Stimulated activated CD4-positive, alpha-beta T cell treated with anti-CD3 and anti-CD28 coated beads, Interleukin-12 subunit alpha, Interleukin-12 subunit beta, amount 100 ng/mL, for 4 hours (primary cell): Measurements from ENCODE around the gene CCDC148.

Experiments
- DNase-seq: peaks from one replicate; pipeline ENCODE4 v3.0.0-alpha.2; 2020

Gene CCDC148

GRCh38 chr2:158143703-158144360 lies 312.7 kb downstream of the CCDC148 start:
- no peak for DNase-seq

- DNase-seq, result no peak
Measured at GRCh38 chr2:158142568-158143332, 313.8 kb downstream of the CCDC148 start.

- no peak for DNase-seq
Measured at GRCh38 chr2:158142165-158142564, 314.4 kb downstream of the CCDC148 start.

DNA sequence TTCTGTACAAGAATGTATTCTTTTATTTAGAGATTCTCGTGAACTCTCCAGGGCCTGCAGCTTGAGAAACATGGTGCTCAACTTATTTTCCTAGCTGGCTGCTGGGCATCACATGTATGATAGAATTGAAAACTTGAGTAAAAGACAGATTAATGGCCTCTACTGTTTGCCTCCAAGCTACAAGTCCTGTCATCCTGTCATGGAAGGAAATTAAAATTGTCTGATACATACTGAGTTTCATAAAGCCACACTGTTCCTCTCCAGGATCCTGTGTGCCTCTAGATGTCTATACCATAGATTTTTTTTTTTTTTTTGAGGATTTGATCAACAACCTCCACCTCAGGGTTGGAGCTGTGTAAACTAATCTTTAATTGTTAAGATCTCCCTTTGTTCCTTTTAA lies 316.4 kb downstream of the CCDC148 start:
- DNase-seq, result no peak

DNA sequence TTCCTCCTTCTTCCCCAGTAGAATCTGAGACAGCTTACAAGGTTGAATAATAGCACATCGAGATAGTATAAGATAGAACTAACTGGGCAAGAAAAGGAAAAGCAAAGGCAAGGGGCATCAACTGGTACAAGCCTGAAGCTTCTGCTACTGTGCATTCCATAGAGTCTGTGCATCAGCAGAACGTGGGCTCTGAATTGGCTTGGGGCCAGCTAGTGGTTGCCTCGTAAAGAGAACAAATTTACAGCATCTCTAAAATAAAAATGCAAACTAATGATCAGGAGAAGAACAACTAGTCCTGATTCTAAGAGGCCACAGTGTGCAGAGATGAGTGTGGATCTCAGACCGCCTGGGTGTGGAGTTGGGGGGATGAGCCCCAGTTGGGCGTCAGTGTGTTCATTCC lies 318.3 kb downstream of the CCDC148 start:
- DNase-seq, result no peak

DNA sequence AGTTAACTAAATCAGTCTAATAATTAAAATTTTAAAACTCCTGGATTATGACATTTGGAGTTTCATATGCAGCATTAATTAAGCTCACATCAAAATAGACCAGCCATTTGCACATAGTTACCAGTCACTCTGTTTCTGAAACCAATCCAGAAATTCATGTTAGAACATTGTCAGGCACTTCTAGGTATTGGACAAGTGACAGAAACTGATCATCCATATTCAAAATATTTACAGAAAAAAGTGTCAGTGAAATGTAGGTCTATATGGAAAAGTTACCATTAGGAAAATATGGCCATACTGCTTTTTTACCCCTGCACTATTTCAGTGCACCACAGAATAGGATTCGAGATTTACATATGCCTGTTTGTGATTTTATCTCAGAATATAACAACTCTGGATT lies 321.5 kb downstream of the CCDC148 start:
- no peak for DNase-seq

GRCh38 chr2:158134655-158135054 lies 321.9 kb downstream of the CCDC148 start:
- DNase-seq, result no peak

GRCh38 chr2:158134055-158134454 lies 322.5 kb downstream of the CCDC148 start:
- DNase-seq, result no peak

- no peak for DNase-seq
Measured at GRCh38 chr2:158131919-158132566, 324.5 kb downstream of the CCDC148 start.

GRCh38 chr2:158131483-158131912 lies 325.1 kb downstream of the CCDC148 start:
- DNase-seq, result no peak

DNA sequence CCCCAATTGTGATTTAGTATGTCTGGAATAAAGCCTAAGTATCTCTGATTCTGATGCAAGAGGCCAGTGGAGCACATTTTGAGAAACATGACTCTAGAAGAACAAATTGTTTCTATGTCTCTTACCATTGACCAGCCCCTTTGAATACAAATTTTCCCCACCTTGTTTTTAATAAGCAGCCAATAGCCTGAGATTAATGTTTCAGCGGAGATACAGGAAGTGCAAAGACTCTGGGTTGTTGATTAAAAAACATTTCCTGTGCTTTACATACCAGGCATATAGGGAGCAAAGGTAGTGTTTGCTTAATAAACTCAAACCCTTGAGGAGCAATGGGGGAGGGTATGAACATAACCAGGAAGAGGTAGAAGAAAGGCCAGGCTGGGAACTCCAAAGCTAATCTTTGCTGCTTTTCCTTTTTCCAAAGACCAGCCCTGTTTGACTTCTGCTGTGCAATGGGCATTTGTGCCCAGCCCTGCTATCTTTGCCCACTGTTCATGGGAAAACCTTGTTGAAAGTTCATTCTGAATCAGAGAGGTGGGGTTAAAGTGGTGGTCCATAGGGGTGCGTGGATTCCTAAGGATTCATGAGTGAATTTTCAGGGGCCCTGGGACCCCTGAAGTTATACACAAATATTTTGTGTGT lies 325.6 kb downstream of the CCDC148 start:
- DNase-seq, result no peak

GRCh38 chr2:158129037-158129436 lies 327.5 kb downstream of the CCDC148 start:
- DNase-seq, result no peak

DNA sequence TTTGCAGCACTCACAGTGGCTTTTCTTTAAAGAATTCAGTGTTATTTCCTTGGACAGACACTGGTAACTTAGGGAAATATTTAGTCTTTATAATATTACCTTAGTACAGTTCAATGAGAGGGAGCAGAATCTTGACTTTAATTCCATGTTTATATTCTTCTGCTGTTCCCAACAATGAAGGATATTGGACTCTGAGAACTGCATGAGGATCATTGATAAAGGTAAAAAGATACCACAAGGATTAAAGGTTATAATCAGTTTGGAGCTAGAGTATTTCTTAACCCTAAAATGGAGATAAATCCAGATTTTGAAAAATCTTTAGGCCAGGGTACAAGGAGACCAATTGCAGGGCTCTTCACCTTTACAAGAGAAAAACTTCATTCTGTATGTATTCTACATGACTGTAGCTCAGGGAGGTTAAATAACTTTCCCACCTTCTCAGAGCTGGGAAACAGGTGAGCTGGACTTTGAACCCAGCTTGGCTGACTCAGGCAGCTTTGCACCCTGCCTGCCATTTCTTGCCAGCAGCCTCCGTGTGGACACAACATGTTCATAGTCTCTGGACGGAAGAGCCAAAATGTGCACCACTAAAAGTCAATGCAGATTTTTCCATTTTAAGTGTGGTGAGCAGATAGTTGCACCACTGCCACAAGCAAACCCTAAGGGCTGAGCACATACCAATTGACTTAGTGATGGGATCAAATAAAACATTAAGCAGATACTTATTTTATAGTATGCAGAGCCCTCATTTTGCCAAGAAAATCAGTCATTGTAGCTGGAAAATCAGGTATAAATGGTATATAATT lies 328.2 kb downstream of the CCDC148 start:
- DNase-seq, result no peak

- no peak for DNase-seq
Measured at GRCh38 chr2:158127380-158127804, 329.2 kb downstream of the CCDC148 start.

GRCh38 chr2:158125756-158126498 lies 330.6 kb downstream of the CCDC148 start:
- no peak for DNase-seq

- no peak for DNase-seq
Measured at GRCh38 chr2:158124896-158125295, 331.7 kb downstream of the CCDC148 start.
